Measurements from ENCODE around the gene RNF144A.

- TF ChIP-seq CTCF (IDR thresholded peaks at IDR 0.05), result no peak
- no peak for TF ChIP-seq POLR2A (IDR thresholded peaks at IDR 0.05)
Observed at GRCh38 chr2:7020939-7021470, 103.8 kb downstream of the RNF144A start.

All from body of pancreas (tissue), 4 donors.